Neural progenitor cell (in vitro differentiated cells): ENCODE data around the gene CFAP92. TPM values are rescaled to one million over a fixed set of nuclear protein-coding genes. Genes with fewer than 3 reads are reported as not detected.

Experiments
- DNase-seq: peaks from one replicate; pipeline ENCODE4 v3.0.0-alpha.2; 2016; ENCODE audit warnings: low spot score
- H2AFZ ChIP-seq: fragments of 200-600 bp; sonication (generic); replicated peaks from 2 replicates; pipeline ENCODE4 v1.6.1; 2016; ENCODE audit warnings: antibody characterized with exemption
- H3F3A ChIP-seq: fragments of 200-600 bp; sonication (generic); 2 replicates; pipeline ENCODE4 v1.6.1; 2016; ENCODE audit warnings: antibody characterized with exemption, low read depth
- H3K27ac ChIP-seq: fragments of 200-600 bp; sonication (generic); 2 replicates; pipeline ENCODE4 v1.5.1; 2016; ENCODE audit warnings: mild to moderate bottlenecking
- H3K27me3 ChIP-seq: fragments of 200-600 bp; sonication (generic); 2 replicates; pipeline ENCODE4 v1.6.1; 2016; ENCODE audit warnings: mild to moderate bottlenecking, moderate library complexity
- H3K36me3 ChIP-seq: fragments of 200-600 bp; sonication (generic); 2 replicates; pipeline ENCODE4 v1.5.1; 2016
- H3K4me1 ChIP-seq: fragments of 200-600 bp; sonication (generic); 2 replicates; pipeline ENCODE4 v1.6.1; 2016; ENCODE audit warnings: mixed run types
- H3K4me2 ChIP-seq: fragments of 200-600 bp; sonication (generic); 2 replicates; pipeline ENCODE4 v1.6.1; 2016
- H3K4me3 ChIP-seq: fragments of 200-600 bp; sonication (generic); 2 replicates; pipeline ENCODE4 v1.5.1; 2016
- H3K79me2 ChIP-seq: fragments of 200-600 bp; sonication (generic); 2 replicates; pipeline ENCODE4 v1.6.1; 2016; ENCODE audit warnings: low read depth
- H3K9ac ChIP-seq: fragments of 200-600 bp; sonication (generic); 2 replicates; pipeline ENCODE4 v1.6.1; 2016
- H3K9me3 ChIP-seq: fragments of 200-600 bp; sonication (generic); 2 replicates; pipeline ENCODE4 v1.5.1; 2016; ENCODE audit warnings: low read depth
- H4K20me1 ChIP-seq: fragments of 200-600 bp; sonication (generic); 2 replicates; pipeline ENCODE4 v1.6.1; 2016; ENCODE audit warnings: low read depth
- H3K27ac Mint-ChIP-seq: 3 replicates; pipeline ENCODE4 v1.8.0; 2021; ENCODE audit warnings: mixed read lengths
- H3K27me3 Mint-ChIP-seq: 2 replicates; pipeline ENCODE4 v1.8.0; 2022; ENCODE audit warnings: low read depth, mild to moderate bottlenecking, inconsistent platforms, moderate library complexity, mixed read lengths; ENCODE audit not compliant: insufficient read depth
- H3K36me3 Mint-ChIP-seq: 3 replicates; pipeline ENCODE4 v1.8.0; 2021; ENCODE audit warnings: mixed read lengths
- H3K4me1 Mint-ChIP-seq: 3 replicates; pipeline ENCODE4 v1.8.0; 2021; ENCODE audit warnings: mixed read lengths
- H3K4me3 Mint-ChIP-seq: 3 replicates; pipeline ENCODE4 v1.8.0; 2021; ENCODE audit warnings: mild to moderate bottlenecking, moderate library complexity, mixed read lengths
- H3K9me3 Mint-ChIP-seq: 3 replicates; pipeline ENCODE4 v1.8.0; 2020; ENCODE audit warnings: mixed read lengths
- CTCF ChIP-seq: fragments of 200-600 bp; sonication (generic); IDR thresholded peaks from 2 replicates; pipeline ENCODE4 v1.5.1; 2017; ENCODE audit warnings: antibody characterized with exemption, mild to moderate bottlenecking
- EZH2 ChIP-seq: fragments of 200-600 bp; sonication (generic); IDR thresholded peaks from 2 replicates; pipeline ENCODE4 v1.6.1; 2017; ENCODE audit warnings: antibody characterized with exemption, mild to moderate bottlenecking, moderate library complexity
- EZH2phosphoT487 ChIP-seq: fragments of 200-600 bp; sonication (generic); IDR thresholded peaks from 2 replicates; pipeline ENCODE4 v1.6.1; 2017; ENCODE audit warnings: antibody characterized with exemption
- total RNA-seq: library from RNA; depleted of rRNA; stranded (reverse); fragments of >200 nt; gene quantifications from 2 replicates; pipeline ENCODE4 v1.2.3, GENCODE V29; 2015; ENCODE audit warnings: low replicate concordance

The CFAP92 gene
- total RNA-seq, 1 donor from 2014 or later: 5.5 TPM

- Mint-ChIP-seq H3K27me3 (no peaks in the 10 kb centered on the region), H3K27ac (peak overlapping the region; percentile 23), H3K9me3 (peaks cover 2% of the 10 kb centered on the region), H3K4me3 (no peak overlapping the region), H3K36me3 (peaks cover 15% of the 10 kb centered on the region), H3K4me1 (peaks cover 24% of the 10 kb centered on the region)
- peaks cover 12% of the 10 kb centered on the region for H3F3A ChIP-seq
- no peaks in the 10 kb centered on the region for H3K9me3 ChIP-seq
- no peak overlapping the region for H3K4me2 ChIP-seq
- TF ChIP-seq EZH2phosphoT487 (no peak), CTCF (no peak), EZH2 (no peak)
- no peaks in the 10 kb centered on the region for H3K27me3 ChIP-seq
- DNase-seq: no peak
- H3K36me3 ChIP-seq: no peaks in the 10 kb centered on the region
- no peak overlapping the region for H2AFZ ChIP-seq
- peaks cover 11% of the 10 kb centered on the region for H3K4me1 ChIP-seq
- no peaks in the 10 kb centered on the region for H4K20me1 ChIP-seq
- no peak overlapping the region for H3K27ac ChIP-seq
- H3K9ac ChIP-seq: no peak overlapping the region
- no peak overlapping the region for H3K4me3 ChIP-seq
- no peaks in the 10 kb centered on the region for H3K79me2 ChIP-seq
Observed at GRCh38 chr3:128984596-128984995, 9.3 kb downstream of the CFAP92 start.

- Histone ChIP-seq H2AFZ (peak overlapping the region; percentile 10), H3K79me2 (no peaks in the 10 kb centered on the region), H4K20me1 (no peaks in the 10 kb centered on the region), H3K9ac (no peak overlapping the region), H3K36me3 (no peaks in the 10 kb centered on the region), H3K27ac (peak overlapping the region; percentile 29), H3K9me3 (no peaks in the 10 kb centered on the region), H3F3A (peaks cover 12% of the 10 kb centered on the region), H3K4me1 (peaks cover 11% of the 10 kb centered on the region), H3K4me2 (peak overlapping the region; percentile 13), H3K27me3 (no peaks in the 10 kb centered on the region), H3K4me3 (no peak overlapping the region)
- no peaks in the 10 kb centered on the region for H3K27me3 Mint-ChIP-seq
- no peak overlapping the region for H3K4me3 Mint-ChIP-seq
- peak overlapping the region; percentile 2 for H3K27ac Mint-ChIP-seq
- peaks cover 15% of the 10 kb centered on the region for H3K36me3 Mint-ChIP-seq
- DNase-seq: peak; percentile 41
- no peak for TF ChIP-seq EZH2
- TF ChIP-seq EZH2phosphoT487: no peak
- peak; percentile 5 for TF ChIP-seq CTCF
- H3K4me1 Mint-ChIP-seq: peaks cover 24% of the 10 kb centered on the region
- peaks cover 2% of the 10 kb centered on the region for H3K9me3 Mint-ChIP-seq
Observed at GRCh38 chr3:128983293-128984069, 10.4 kb downstream of the CFAP92 start.

- H3K36me3 Mint-ChIP-seq: peaks cover 23% of the 10 kb centered on the region
- peaks cover 9% of the 10 kb centered on the region for H3K4me1 Mint-ChIP-seq
- H3K27me3 Mint-ChIP-seq: no peaks in the 10 kb centered on the region
Observed at GRCh38 chr3:128975276-128975675, 18.6 kb downstream of the CFAP92 start.

More at GRCh38 chr3:128975276-128975675, 18.6 kb downstream of the CFAP92 start:
- no peak for DNase-seq
- no peaks in the 10 kb centered on the region for H4K20me1 ChIP-seq
- no peaks in the 10 kb centered on the region for H3K9me3 ChIP-seq
- Mint-ChIP-seq H3K4me3 (no peak overlapping the region), H3K9me3 (peaks cover under 1% of the 10 kb centered on the region), H3K27ac (no peak overlapping the region)
- H3K79me2 ChIP-seq: no peaks in the 10 kb centered on the region
- no peaks in the 10 kb centered on the region for H3K36me3 ChIP-seq
- H2AFZ ChIP-seq: no peak overlapping the region
- H3K27me3 ChIP-seq: no peaks in the 10 kb centered on the region
- H3F3A ChIP-seq: no peaks in the 10 kb centered on the region
- H3K4me2 ChIP-seq: no peak overlapping the region
- H3K4me3 ChIP-seq: no peak overlapping the region
- no peaks in the 10 kb centered on the region for H3K4me1 ChIP-seq
- TF ChIP-seq CTCF: no peak
- no peak for TF ChIP-seq EZH2phosphoT487
- no peak for TF ChIP-seq EZH2
- no peak overlapping the region for H3K27ac ChIP-seq
- H3K9ac ChIP-seq: no peak overlapping the region
